HG03378 (cell line): Measurements from ENCODE around the gene MYOF.
"Not testable (repeated sequence)": the region's sequence is repeated elsewhere in the genome, so short reads cannot be mapped to it uniquely, and the experiment has no call there.

Experiments used
- ATAC-seq: cut with Tn5 transposase; IDR thresholded peaks from one replicate; pipeline ENCODE4 v1.9.1; 2021; ENCODE audit warnings: mild to moderate bottlenecking, moderate library complexity; ENCODE audit not compliant: unreplicated experiment

The MYOF gene

GRCh38 chr10:93456480-93456879 lies 25.7 kb downstream of the MYOF start:
- ATAC-seq = no peak

GRCh38 chr10:93454736-93455135 lies 27.4 kb downstream of the MYOF start:
- no peak for ATAC-seq

GRCh38 chr10:93454146-93454545 lies 28.0 kb downstream of the MYOF start:
- ATAC-seq = no peak

- ATAC-seq = no peak
Observed at GRCh38 chr10:93452143-93452542, 30.0 kb downstream of the MYOF start.

- no peak for ATAC-seq
Observed at GRCh38 chr10:93451244-93451947, 30.7 kb downstream of the MYOF start.

- ATAC-seq = no peak
Observed at GRCh38 chr10:93447970-93448369, 34.2 kb downstream of the MYOF start.

GRCh38 chr10:93447019-93447418 lies 35.1 kb downstream of the MYOF start:
- no peak for ATAC-seq

- ATAC-seq = no peak
Observed at GRCh38 chr10:93445978-93446720, 36.0 kb downstream of the MYOF start.

GRCh38 chr10:93445097-93445960 lies 36.8 kb downstream of the MYOF start:
- ATAC-seq = no peak

- no peak for ATAC-seq
Observed at GRCh38 chr10:93443481-93443880, 38.7 kb downstream of the MYOF start.

GRCh38 chr10:93442721-93443120 lies 39.4 kb downstream of the MYOF start:
- not testable (repeated sequence) for ATAC-seq

- no peak for ATAC-seq
Observed at GRCh38 chr10:93440591-93441091, 41.5 kb downstream of the MYOF start.

- ATAC-seq = no peak
Observed at GRCh38 chr10:93438613-93439253, 43.4 kb downstream of the MYOF start.

- no peak for ATAC-seq
Observed at GRCh38 chr10:93437946-93438612, 44.1 kb downstream of the MYOF start.

GRCh38 chr10:93437086-93437945 lies 44.8 kb downstream of the MYOF start:
- ATAC-seq = no peak

GRCh38 chr10:93436591-93437085 lies 45.5 kb downstream of the MYOF start:
- ATAC-seq = no peak

- no peak for ATAC-seq
Observed at GRCh38 chr10:93435621-93436397, 46.3 kb downstream of the MYOF start.

GRCh38 chr10:93434991-93435491 lies 47.1 kb downstream of the MYOF start:
- ATAC-seq = no peak
